Stimulated activated CD8-positive, alpha-beta memory T cell treated with anti-CD3 and anti-CD28 coated beads, Interleukin-7, amount 100 ng/mL, for 24 hours (primary cell): ENCODE results near the gene AKAP9.
"Not testable (repeated sequence)": the region's sequence is repeated elsewhere in the genome, so short reads cannot be mapped to it uniquely, and the experiment has no call there.

Experiments used
- DNase-seq: peaks from one replicate; pipeline ENCODE4 v3.0.0-alpha.2; 2020; ENCODE audit warnings: low read depth

Gene AKAP9

DNA sequence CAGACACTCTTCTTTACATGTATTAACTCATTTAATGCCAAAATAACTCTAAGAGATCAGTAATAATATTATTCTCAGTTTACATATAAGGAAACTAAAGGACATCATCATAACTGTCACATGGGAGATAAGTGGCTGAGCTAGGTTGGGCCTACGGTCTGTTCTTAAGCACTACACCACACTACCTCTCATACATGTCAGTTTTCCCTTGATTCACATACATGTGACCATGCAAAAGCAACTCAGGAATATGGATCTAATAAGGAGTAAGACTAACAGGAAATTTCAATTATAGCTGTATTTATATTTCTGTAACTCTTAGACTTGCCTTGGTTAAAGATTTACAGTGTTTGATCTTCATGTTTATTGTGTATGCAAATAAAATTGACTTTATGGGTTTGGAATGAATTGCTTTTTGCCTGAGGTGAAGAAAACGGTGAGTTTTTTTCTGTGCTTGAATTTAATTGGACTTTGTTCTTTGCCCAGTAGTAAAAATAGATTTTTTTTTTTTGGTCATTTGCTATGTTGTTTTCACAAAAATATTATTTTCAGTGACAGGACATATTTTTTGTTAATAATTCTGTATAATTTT is 123.9 kb downstream of the AKAP9 start:
- no peak for DNase-seq

DNA sequence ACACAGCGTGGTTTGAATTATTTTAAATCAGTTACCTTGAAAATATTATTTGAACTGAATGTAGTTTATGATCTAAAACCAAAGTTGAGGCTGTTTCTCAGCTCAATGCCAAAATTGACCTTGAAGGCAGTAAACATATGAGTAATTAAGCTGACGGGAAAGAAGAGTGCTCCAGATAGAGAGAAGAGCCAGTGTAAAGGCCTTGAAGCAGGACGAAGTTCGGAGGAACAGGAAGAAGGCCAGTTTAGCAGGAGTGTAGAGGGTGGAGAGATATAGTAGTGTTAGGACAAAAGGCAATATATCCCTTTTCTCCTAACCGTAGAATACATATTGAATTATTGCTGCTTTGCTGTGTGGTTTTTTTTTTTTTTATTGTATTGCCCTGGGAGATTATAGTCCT is 130.4 kb downstream of the AKAP9 start:
- DNase-seq, result no peak

DNA sequence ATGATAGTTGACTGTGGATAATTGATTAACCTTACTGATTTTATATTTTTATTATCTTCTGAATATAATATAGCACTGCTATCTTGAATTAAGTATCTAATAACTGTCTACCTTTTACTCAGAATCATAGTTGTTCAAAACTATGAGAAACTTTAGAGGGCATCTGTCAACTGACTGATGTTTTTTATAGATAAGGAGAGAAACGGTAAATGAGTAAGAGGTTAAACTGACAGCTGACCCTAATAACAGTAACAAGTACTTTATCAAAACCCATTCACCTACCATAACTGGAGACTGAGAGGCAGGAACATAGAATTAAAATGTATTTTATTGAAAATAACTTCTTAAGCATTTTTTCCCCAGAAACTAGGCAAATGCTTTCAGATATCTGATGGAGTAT is 131.5 kb downstream of the AKAP9 start:
- no peak for DNase-seq

DNA sequence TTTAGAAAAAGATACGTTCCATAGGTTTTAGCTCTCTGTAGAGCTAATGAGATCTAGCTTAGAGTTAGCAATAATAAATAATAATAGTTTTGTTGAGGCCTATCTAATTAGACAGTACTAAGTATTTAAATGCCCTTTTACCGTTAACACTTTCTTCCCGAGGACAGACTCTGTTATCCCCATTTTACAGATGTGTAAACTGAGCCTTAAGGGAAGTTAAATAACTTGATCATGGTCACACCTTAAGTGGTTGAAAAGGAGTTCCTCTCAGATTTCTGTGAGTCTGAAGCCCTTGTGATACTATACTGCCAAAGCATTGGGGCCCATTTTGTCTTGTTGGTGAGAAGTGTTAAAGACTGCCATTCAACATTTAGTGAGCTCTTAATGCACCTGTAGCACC is 132.0 kb downstream of the AKAP9 start:
- no peak for DNase-seq

DNA sequence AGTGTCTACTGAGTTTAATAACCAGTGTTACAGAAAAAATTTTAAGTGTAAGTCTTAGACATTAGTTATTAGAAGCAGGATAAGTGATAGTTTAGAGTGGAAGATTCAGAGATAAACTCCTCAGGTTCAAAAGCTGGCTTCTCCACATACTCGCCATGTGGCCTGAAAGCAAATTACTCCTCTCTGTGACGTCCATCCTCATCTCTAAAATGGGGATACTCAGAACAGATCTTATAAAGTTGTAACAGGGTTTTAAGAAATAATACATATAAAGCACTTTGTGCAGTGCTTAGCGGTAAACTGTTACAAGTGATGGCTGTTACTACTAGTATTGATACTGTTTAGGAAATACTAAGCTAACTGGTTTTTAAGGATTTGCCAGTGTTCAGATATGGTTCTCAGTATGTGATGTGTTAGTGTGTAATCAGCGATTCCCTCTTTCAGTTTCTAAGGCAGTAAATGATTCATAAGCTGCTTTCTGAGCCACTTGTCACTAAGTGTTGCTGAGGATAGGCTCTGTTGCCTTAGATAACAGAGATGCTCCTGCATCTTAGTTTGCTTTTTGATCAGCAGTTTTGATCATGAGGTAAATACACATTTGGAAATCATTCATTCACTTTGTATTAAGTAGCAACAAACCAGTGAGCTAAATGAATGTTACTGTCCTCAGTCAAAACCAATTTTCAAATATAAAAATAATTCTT is 134.9 kb downstream of the AKAP9 start:
- DNase-seq, result no peak

DNA sequence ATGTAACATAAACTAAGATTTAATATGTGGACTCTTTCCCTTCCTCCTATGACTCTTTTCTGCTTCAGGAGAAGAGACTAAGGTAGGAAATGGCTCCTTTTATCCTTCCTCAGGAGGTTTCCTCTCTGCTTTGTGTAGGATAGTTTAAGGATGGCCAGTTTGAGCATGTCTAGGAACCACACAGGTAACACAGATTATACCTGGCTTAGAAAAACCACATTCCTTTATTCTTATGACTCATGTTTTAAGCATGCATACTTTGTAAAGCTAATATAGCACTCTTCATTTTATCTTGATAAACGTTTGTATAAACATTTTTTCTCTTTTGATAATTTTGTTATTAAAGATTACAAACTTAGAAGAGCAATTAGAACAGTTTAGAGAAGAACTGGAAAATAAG is 135.8 kb downstream of the AKAP9 start:
- DNase-seq, result no peak

DNA sequence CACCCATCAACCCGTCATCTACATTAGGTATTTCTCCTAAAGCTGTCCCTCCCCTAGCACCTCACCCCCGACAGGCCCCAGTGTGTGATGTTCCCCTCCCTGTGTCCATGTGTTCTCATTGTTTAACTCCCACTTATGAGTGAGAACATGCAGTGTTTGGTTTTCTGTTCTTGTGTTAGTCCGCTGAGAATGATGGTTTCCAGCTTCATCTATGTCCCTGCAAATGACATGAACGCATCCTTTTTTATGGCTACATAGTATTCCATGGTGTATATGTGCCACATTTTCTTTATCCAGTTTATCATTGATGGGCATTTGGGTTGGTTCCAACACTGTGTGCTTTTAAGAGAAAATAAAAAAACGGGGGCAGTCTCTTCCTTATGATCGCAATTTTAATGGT is 143.3 kb downstream of the AKAP9 start:
- not testable (repeated sequence) for DNase-seq

DNA sequence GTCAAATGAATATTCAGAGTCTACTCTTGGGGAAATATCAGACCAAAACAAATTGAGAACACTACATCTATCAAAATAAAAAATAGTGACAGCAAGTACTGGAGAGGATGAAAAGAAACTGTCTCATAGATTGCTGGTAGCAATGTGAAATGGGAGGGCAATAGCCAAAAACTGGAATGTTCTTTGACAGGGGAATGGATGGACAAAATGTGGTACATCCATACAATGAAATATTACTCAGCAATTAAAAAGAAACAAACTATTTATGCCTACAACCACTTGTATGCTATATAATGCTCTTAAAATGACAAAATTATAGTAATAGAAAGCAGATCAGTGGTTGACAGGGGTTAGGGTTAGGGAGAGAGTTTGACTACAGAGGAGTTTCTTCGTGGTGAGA is 147.6 kb downstream of the AKAP9 start:
- DNase-seq, result no peak

DNA sequence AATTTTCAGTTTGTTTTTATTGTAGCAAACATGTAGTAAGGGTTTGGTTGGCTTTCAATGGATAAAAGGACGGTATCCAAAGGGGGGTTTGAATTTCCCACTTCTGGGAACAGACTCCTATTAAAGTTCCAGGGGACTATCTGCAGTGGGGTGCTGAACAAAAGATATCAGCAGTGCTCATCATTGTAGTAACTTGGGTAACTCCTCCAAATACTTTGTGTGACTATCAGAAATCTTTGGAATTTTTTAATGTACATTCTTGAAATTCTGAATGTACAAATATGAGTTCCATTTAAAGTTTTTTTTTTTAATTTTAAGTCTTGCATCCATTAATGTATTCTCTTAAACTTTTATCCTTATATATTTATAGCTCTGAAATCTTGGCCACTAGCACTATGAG is 151.5 kb downstream of the AKAP9 start:
- no peak for DNase-seq

DNA sequence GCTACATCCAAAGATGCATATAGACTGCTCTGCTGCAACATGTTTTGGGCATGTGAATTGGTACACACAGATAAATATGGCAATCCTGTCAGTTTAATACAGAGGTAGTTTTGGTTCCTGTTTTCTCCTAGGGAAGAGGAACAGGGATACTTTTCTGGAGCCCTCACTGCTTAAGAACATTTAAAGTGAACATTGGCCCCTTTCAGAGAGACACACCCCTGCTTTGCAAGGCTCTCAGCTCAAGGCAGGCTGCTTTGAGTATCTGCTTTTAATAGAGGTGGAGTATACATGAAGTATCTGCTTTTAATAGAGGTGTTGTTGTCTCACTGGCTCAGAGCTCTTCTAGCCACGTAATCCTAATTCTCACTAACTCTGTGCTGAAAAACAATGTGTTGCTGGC is 154.7 kb downstream of the AKAP9 start:
- DNase-seq, result no peak

DNA sequence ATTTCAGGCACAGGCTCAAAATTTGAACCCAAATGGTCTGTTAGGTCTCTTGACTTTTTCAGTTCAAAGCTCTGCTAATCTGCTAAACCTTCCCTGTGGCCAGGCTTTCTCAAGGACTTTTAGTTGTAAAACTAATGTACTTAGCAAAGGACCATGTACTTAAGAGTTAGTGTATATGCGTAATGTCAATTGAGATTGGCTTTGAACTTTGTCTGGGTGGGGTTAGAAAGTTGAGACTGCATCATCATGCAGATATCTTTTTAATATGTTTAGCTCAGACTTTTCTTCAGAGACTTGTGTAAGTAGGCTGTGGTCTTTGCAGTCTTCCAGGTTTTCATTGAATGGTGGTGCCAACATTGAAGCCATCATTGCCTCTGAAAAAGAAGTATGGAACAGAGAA is 159.9 kb downstream of the AKAP9 start:
- no peak for DNase-seq

DNA sequence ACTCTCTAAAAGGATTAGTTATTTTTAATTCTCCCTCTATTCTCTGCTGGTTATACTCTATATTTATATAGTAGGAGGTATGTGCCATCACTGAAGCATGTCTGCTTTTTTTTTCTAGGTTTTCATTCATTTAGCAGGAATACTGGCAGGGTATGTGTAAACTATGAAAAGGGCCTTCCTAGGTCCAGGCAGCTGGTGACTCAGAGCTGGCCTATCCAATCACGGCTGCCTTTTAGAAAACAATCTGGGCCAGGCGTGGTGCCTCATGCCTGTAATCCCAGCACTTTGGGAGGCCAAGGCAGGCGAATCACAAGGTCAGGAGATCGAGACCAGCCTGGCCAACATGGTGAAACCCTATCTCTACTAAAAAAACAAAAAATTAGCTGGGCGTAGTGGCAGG is 162.2 kb downstream of the AKAP9 start:
- not testable (repeated sequence) for DNase-seq

DNA sequence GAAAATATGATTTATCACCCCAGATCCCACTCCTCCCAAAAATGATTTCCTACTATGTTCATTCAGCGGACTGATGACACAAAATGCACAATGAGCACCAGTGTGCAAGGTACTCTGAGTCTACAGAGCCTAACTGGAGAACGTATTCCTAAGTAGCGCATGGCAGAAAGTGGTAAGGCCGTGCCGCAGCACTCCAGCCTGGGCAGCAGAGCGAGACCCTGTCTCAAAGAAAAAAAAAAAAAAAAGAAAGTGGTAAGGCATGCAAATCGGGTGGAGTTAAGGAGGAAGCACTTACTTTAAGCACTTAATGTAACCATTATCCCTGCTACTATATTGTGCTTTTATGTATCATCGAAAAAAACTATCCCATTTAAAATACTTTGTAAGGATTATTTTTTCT is 168.2 kb downstream of the AKAP9 start:
- DNase-seq, result no peak

DNA sequence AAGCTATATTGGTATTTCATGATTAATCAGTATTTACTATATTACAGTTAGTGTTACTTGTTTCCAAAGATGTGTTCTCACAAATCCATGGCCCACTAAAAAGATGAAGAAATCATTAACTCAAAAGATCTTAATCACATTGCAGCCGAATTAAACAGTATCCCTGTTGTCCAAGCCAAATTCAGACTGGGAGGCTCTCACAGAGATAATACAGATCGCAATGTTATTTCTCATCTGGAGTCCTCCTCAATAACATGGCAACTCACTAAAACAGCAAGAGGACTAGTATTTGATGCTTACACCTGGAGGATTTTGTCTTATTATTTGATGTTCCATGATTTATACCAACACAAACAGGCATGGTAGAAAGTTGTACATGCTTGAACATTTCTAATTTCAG is 170.2 kb downstream of the AKAP9 start:
- no peak for DNase-seq

DNA sequence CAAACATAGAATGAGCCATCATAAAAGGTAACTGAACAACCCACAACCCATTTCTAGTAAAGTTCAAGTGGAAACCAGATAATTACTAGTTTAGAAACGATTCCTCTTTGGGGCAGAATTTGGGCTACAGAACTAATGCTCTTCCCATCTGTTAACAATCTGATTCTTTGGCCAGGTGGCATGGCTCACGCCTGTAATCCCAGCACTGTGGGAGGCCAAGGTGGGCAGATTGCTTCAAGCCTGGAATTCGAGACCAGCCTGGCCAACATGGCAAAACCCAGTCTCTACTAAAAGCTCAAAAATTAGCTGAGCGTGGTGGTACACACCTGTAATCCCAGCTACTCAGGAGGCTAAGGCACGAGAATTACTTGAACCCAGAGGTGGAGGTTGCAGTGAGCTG is 175.2 kb downstream of the AKAP9 start:
- no peak for DNase-seq

DNA sequence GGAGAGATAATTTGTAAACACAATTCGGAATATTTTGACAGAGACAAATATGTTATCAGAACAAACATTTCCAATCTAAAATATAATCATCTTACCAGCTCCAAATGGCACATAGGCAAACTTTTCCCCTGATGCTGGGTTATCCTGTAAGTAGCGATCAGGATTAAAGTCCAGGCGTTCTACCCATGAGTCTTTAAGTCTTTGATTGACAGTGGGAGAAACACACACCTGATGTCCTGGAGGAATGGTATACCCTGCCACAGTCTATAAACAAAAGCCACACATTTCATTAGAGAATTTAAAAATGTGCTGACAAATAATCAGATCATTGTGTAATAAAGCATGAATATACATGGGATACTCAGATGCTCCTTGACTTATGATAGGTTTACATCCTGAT is 176.3 kb downstream of the AKAP9 start:
- no peak for DNase-seq

DNA sequence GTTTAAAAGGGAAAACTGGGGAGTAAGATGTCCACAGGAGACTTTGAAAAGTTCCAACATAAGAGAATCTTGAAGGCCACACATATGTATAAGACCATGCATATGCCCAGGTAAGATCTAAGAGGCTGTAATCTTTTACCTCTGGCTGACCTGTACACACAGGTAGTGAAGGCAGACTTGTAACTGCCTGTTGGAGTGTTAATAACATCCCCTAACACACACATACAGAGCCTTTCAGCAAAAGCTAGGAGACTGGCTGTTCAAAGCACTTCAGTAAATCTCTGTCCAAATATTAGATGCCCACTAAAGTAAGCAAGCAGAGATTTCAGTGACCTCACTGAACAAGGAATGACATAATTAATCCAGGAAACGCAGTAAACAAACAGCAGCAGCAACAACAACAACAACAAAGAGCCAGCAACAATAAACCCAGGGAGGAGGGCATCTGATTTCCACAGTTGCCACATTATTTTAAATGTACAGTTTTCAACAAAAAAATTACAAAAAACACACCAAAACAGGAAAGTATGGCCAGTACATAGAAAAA is 178.6 kb downstream of the AKAP9 start:
- no peak for DNase-seq

DNA sequence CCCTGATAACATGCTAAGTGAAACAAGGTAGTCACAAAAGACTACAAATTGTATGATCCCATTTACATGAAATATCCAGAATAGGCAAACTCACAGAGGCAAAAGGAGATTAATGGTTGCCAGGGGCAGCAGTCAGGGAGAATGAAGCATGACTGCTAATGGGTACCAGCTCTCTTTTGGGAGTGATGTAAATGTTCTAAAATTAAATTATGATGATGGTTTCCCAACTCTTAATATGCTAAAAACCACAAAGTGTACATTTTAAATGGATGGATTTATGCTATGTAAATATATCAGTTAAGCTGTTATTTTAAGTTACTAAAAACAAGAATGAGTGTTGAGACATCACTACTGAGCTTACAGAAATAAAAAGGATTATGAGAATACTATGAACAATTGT is 181.0 kb downstream of the AKAP9 start:
- DNase-seq, result no peak

DNA sequence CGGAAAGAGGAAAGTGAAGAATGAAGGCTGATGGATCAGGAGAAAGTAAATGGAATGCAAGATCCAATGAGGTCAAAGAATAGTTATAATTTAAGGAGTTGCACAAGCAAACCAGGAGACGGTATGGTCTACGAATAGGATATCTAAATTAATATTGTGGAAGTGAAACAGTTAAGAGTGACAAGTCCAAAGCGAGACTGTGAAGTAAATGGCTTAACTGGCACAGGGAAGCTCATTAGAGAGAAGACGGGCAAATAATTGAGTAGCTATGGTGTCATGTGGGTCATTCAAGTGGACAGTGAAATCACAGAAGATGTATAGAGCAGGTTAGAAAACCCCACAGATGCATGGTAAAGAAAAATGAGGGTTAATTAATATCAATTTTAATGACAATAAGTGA is 190.4 kb downstream of the AKAP9 start:
- no peak for DNase-seq

DNA sequence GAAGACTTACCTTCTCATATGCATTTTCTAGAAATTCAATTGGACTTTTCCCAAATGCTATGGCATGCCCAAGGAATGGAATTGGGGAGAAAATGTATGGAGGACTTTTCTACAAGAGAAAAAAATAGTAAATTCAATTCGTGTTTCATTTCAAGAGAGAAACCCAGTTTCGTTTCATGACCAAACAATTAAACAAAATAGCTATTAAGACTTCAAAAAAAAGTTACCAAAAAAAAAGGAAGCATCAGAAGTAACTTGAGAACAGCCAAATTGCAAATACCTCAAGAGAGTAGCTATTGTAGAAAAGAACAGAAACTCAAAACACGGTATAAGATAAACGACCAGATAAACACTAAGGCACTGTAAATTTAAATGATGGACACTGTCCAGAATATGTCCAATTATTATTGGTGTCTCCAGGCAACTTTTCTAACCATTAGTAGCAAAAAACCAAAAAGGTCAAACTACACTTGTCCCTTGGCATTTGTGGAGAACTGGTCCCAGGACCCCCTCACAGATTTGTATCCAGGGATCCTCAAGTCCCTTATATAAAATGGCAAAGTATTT is 191.2 kb downstream of the AKAP9 start:
- no peak for DNase-seq

DNA sequence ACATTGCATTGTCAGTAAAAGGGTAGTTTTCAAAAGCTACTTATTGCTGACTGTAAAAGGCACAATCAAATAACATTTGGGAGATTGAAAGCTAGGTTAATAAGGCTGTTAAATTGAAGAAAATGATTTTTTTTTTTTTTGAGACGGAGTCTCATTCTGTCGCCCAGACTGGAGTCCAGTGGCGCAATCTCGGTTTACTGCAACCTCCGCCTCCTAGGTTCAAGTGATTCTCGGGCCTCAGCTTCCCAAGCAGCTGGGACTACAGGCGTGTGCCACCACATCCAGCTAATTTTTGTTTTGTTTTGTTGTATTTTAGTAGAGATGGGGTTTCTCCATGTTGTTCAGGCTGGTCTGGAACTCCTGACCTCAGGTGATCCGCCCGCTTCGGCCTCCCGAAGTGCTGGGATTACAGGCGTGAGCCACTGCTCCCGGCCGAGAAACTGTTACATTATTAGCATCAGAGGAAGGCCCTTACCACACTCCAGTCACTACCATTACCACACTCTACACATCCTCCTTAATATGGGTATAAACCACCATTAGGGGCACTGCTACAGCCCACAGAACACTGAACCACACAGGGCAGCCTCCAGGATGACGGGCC is 192.6 kb downstream of the AKAP9 start:
- no peak for DNase-seq

DNA sequence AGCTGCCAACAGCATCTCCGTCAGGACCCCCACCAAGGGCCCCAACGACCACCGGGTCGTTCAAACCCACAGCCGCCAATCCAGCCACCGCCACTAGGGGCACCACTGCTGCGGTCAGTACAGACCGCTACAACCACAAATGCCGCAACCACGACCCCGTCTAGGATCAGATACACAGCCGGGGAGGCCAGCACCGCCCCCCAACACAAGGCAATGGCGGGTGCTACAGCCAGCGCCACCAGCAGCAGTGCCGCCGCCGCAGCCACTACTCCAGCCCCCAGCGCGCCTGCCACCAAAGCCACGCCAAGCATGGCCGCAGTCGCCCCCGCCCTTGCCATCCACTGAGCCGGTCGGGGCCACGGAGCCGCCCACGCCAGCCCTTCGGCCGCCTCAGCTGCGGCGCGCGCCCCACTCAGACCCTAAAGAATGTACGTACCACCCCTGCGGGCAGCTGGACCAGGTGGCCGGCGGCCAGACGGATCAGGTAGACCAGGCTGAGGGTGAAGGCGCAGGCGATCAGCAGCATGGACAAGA is 193.1 kb downstream of the AKAP9 start:
- peak; percentile 56 for DNase-seq
